ENCODE measurements around the gene WWP2.

The WWP2 gene

DNA sequence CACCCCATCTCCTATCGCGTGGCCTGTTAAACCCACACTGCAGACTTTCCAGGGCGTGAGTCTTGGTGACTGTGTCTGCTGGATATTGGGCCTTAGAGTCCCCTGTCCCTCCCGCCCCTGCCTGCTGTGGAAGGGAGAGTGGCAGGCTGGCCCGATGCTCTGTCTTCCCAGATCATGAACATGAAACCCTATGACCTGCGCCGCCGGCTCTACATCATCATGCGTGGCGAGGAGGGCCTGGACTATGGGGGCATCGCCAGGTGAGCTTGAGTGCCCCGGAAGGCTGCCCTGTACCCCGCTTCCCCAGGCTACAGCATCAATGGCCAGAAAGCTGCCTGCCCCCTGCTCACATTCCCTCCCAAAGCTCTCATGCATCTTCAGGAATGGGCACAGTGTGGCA is 169.5 kb downstream of the WWP2 start:
- no peak for DNase-seq (ENCODE audit: low read depth)
- TF ChIP-seq CTCF (IDR thresholded peaks at IDR 0.05; ENCODE audit: insufficient read depth, low read depth, low read length, missing control alignments): no peak
- no peak overlapping the region for H3K4me3 ChIP-seq (ENCODE audit: low read length)

DNA sequence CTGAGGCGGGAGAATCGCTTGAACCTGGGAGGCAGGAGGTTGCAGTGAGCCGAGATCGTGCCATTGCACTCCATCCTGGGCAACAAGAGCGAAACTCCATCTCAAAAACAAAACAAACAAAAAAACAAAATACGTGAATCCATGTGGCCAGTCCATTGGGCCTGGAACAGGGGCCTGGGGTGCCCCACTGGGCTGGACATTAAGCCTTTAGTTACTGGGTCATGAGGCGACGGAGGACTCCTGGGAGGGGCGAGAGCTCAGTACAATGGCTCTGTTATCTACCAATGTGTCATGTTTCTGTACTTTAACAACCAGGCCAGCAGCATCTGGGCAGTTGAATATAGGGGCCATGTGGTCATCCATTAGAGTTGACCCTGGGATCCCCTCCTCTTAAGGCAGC is 170.1 kb downstream of the WWP2 start:
- no peak for DNase-seq (ENCODE audit: low read depth)
- H3K4me3 ChIP-seq (ENCODE audit: low read length): no peak overlapping the region
- TF ChIP-seq CTCF (IDR thresholded peaks at IDR 0.05; ENCODE audit: insufficient read depth, low read depth, low read length, missing control alignments): no peak

DNA sequence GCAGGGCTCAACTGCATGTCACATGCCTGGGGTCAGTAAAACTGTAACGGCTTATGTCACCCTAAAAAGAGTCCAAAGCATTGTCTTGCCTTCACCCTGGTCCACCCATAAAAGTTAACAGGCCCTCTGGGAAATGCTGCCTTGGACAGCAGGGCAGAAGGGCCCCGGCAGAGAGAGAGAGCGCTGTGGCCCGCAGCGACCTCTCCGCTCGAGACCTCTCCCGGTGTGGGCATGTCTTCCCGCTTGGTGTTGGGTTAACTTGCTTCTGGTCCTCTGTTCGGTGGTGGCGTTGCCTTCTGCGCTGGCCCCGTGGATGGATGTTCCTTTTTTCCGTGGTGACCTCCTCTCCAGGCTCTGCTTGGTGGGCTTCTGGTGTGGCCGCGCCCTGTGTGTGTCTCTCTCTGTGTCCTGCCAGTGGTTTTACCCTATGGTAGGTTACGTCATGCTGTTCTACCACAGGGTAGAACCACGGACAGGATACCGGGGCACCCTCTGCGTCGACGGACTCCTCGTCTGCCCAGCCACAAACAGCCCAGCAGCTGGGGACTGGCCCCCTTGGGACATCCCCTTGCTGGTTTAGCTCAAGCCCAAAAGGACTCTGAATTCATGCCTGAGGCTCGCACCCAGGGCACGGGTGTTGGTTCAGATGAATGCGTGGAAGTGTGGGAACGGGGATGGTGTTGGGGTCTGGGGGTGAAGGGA is 170.7 kb downstream of the WWP2 start:
- TF ChIP-seq CTCF (IDR thresholded peaks at IDR 0.05; ENCODE audit: insufficient read depth, low read depth, low read length, missing control alignments): no peak
- no peak for DNase-seq (ENCODE audit: low read depth)
- H3K4me3 ChIP-seq (ENCODE audit: low read length): no peak overlapping the region

DNA sequence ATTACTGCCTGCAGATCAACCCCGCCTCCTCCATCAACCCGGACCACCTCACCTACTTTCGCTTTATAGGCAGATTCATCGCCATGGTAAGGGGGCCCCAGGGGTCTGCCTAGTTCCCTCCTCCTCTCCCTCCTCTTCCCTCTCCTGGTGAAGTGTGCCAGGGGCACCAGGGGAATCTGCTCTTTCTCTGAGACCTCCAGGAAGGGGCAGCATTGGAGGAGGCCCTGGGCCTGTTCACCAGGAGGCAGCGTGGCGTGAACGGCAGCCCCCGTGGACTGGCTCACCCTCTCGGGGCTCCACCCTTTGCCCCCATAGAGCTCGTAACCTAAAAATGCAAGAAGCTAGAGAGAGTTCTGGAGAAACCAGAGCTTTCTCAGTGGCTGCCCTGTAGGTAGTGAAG is 171.9 kb downstream of the WWP2 start:
- no peak for DNase-seq (ENCODE audit: low read depth)
- TF ChIP-seq CTCF (IDR thresholded peaks at IDR 0.05; ENCODE audit: insufficient read depth, low read depth, low read length, missing control alignments): no peak
- no peak overlapping the region for H3K4me3 ChIP-seq (ENCODE audit: low read length)

- no peak for DNase-seq (ENCODE audit: low read depth)
- TF ChIP-seq CTCF (IDR thresholded peaks at IDR 0.05; ENCODE audit: insufficient read depth, low read depth, low read length, missing control alignments): no peak
- H3K4me3 ChIP-seq (ENCODE audit: low read length): no peak overlapping the region
These were observed 172.6 kb downstream of the WWP2 start for GRCh38 chr16:69934751-69935150.

DNA sequence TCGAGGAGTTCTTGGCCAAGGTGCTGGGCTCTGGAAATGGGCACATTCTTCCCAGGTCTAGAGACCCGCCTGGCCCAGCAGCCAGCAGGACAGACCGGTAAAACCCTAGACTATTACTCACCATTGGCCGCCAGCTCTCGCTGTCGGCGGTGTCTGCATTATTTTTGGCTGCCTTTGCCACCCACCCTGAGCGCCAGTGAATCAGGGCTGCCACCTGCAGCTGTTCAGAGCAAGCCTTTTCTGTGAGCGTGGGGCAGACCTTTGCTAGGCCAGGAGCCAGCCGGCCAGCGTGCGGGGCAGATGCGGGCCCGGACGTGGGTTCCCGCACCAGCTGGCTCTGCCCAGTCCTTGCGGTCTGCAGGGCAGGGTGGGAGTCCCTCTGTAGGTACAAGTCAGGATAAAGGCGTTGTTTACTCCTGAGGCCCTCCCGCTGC is 173.2 kb downstream of the WWP2 start:
- no peak for TF ChIP-seq CTCF (IDR thresholded peaks at IDR 0.05; ENCODE audit: insufficient read depth, low read depth, low read length, missing control alignments)
- H3K4me3 ChIP-seq (ENCODE audit: low read length): no peak overlapping the region
- DNase-seq (ENCODE audit: low read depth): no peak

DNA sequence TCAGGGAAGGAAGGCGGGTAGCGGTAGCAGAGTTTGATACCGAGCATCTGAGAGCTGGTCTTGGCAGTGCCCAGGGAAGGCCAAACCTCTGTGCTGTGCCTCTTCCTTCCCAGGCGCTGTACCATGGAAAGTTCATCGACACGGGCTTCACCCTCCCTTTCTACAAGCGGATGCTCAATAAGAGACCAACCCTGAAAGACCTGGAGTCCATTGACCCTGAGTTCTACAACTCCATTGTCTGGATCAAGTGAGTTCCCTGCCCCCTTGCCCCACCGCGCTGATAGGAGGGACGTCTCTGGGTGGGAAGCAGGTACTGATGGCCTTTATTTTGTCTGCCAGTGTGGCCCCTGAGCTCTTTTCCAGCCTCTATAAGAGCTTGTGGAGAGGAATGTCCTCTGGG is 173.6 kb downstream of the WWP2 start:
- DNase-seq (ENCODE audit: low read depth): no peak
- H3K4me3 ChIP-seq (ENCODE audit: low read length): no peak overlapping the region
- no peak for TF ChIP-seq CTCF (IDR thresholded peaks at IDR 0.05; ENCODE audit: insufficient read depth, low read depth, low read length, missing control alignments)
